Skeletal muscle tissue (tissue), 4 donors: ENCODE data around the gene LINGO3. TPM values are rescaled to one million over a fixed set of nuclear protein-coding genes. Genes with fewer than 3 reads are reported as not detected.

ENCODE experiments used
- H3K27ac ChIP-seq: one replicate; pipeline ENCODE4 v1.7.0; 2013; ENCODE audit warnings: mild to moderate bottlenecking, low read depth, low read length, inconsistent platforms
- H3K27me3 ChIP-seq, 3 donors: one replicate each; pipeline ENCODE4 v1.7.0; 2013; ENCODE audit warnings: low read length in 3 of 3; ENCODE audit not compliant: control insufficient read depth in 3 of 3, insufficient read depth in 3 of 3
- H3K36me3 ChIP-seq, 3 donors: one replicate each; pipeline ENCODE4 v1.7.0; 2013; ENCODE audit warnings: low read length in 3 of 3; ENCODE audit not compliant: control insufficient read depth in 3 of 3, insufficient read depth in 3 of 3
- H3K4me1 ChIP-seq, 3 donors: one replicate each; pipeline ENCODE4 v1.7.0; 2013; ENCODE audit warnings: low read length in 3 of 3, mild to moderate bottlenecking in 3 of 3; ENCODE audit not compliant: control insufficient read depth in 3 of 3, insufficient read depth in 3 of 3
- H3K4me3 ChIP-seq, 3 donors: one replicate each; pipeline ENCODE4 v1.7.0; 2013; ENCODE audit warnings: low read length in 3 of 3
- H3K9ac ChIP-seq, 3 donors: one replicate each; pipeline ENCODE4 v1.7.0; 2013; ENCODE audit warnings: low read length in 3 of 3, mild to moderate bottlenecking in 3 of 3, moderate library complexity in 2 of 3, low read depth in 1 of 3
- H3K9me3 ChIP-seq, 3 donors: one replicate each; pipeline ENCODE4 v1.7.0; 2013; ENCODE audit warnings: low read length in 3 of 3; ENCODE audit not compliant: control insufficient read depth in 3 of 3
- total RNA-seq: library from RNA; depleted of rRNA; stranded (reverse); fragments of >200 nt; gene quantifications from one replicate; pipeline ENCODE4 v1.2.3, GENCODE V29; 2014
- donor health status: Osteomylitis.

The LINGO3 gene
- total RNA-seq, 1 donor from 2014 or later: not detected

DNA sequence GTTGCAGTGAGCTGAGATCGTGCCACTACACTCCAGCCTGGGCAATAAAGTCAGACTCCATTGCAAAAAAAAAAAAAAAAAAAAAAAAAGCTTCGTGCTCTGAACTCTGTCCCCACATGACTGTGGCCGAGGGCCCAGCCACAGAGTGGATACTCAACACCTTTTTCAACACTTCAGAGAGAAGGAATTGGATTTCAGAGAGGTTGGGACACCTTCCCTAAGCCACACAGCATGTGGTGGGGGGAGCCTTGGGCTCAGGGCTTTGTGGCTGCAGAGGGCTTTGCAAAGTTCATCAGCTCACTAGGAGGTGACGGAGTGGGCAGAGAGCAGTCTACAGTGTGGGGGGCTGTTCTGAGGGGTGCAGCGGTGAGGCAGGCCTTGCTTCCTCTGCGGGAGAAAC is 11.0 kb upstream of the LINGO3 start:
- H3K4me1 ChIP-seq: peaks cover 0 to 3% (median 3%) of the 10 kb centered on the region in 3 donors
- H3K9me3 ChIP-seq: no peaks in the 10 kb centered on the region
- H3K9ac ChIP-seq: no peak overlapping the region
- peaks cover 0 to 4% (median 0%) of the 10 kb centered on the region in 3 donors for H3K27me3 ChIP-seq
- H3K4me3 ChIP-seq: no peak overlapping the region
- no peak overlapping the region for H3K27ac ChIP-seq
- peaks cover 3 to 6% (median 4%) of the 10 kb centered on the region in 3 donors for H3K36me3 ChIP-seq

DNA sequence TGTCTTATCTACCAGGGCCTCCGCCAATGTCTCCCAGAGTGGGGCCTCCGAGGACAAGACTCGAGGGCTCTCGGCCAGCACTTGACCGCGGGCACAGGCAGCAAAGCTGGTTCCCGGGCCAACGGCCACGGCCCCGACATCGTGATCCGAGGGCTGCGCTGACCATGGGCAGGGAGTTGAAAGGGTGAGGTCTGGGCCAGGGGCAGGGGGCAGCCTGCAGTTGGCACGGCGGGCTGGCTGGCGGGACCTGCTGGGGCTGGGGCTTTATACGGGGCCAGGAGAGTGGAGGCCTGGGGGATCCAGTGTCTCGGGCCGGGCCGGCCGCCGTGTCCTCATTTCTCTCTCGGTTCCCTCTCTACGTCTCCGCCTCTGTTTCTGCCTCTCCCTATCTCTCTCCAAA is 9.8 kb upstream of the LINGO3 start:
- Histone ChIP-seq H3K9me3 (no peaks in the 10 kb centered on the region), H3K27ac (no peak overlapping the region), H3K36me3 (peaks cover 0 to 2% (median 0%) of the 10 kb centered on the region in 3 donors), H3K9ac (no peak overlapping the region), H3K27me3 (peaks cover 3 to 11% (median 7%) of the 10 kb centered on the region in 3 donors), H3K4me3 (no peak overlapping the region), H3K4me1 (peaks cover 0 to 3% (median 3%) of the 10 kb centered on the region in 3 donors)

DNA sequence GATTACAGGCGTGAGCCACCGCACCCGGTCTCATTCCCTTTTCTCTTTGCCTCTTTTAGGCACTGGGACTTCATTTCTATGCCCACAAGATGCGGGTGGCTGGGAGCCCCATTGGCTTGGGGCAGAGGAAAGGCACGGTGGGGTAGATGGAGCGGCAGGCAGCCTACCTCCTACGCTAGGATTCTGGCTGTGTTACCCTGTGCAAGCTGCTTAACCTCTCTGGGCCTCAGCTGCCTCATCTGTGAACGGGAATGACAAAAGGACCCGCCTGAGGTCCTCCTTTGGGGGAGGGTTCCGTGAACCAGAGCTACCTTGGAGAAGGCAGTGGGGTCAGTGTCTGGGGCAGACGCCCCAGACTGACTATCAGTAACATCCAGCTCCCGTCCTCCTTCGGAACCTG is 9.3 kb upstream of the LINGO3 start:
- no peak overlapping the region for H3K4me3 ChIP-seq
- H3K9me3 ChIP-seq: no peaks in the 10 kb centered on the region
- peaks cover 0 to 2% (median 0%) of the 10 kb centered on the region in 3 donors for H3K36me3 ChIP-seq
- H3K27ac ChIP-seq: no peak overlapping the region
- no peak overlapping the region for H3K9ac ChIP-seq
- peaks cover 0 to 3% (median 3%) of the 10 kb centered on the region in 3 donors for H3K4me1 ChIP-seq
- H3K27me3 ChIP-seq: peaks cover 3 to 16% (median 11%) of the 10 kb centered on the region in 3 donors

DNA sequence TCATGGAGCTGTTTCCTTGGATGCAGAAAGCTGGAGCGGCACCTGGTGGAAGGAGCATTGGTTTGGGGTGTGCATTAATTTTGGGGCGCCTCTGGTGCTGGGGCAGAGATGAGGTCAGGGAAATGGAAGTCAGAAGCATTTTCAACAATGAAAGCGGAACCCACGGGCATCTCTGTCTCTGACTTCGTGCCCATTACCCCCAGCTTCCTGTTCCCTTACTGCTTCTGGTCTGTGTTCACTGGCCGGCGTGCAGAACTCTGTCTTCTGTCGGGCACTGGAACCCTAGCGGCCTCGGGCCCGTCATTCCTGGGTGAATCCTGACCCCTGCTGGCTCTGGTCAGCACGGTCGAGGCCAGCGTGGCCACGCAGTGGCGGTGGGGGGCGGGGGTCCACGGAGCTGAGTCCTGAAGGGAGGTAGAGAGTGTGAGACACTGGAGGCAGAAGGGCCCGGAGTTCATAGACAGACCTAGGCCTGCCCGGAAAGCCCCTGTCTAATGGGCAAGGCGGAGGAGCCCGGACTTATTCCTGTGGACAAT is 7.9 kb upstream of the LINGO3 start:
- no peaks in the 10 kb centered on the region for H3K36me3 ChIP-seq
- H3K9me3 ChIP-seq: no peaks in the 10 kb centered on the region
- peaks cover 3 to 18% (median 14%) of the 10 kb centered on the region in 3 donors for H3K27me3 ChIP-seq
- H3K4me1 ChIP-seq: peaks cover 0 to 3% (median 3%) of the 10 kb centered on the region in 3 donors
- H3K27ac ChIP-seq: no peak overlapping the region
- no peak overlapping the region for H3K9ac ChIP-seq
- H3K4me3 ChIP-seq: no peak overlapping the region

DNA sequence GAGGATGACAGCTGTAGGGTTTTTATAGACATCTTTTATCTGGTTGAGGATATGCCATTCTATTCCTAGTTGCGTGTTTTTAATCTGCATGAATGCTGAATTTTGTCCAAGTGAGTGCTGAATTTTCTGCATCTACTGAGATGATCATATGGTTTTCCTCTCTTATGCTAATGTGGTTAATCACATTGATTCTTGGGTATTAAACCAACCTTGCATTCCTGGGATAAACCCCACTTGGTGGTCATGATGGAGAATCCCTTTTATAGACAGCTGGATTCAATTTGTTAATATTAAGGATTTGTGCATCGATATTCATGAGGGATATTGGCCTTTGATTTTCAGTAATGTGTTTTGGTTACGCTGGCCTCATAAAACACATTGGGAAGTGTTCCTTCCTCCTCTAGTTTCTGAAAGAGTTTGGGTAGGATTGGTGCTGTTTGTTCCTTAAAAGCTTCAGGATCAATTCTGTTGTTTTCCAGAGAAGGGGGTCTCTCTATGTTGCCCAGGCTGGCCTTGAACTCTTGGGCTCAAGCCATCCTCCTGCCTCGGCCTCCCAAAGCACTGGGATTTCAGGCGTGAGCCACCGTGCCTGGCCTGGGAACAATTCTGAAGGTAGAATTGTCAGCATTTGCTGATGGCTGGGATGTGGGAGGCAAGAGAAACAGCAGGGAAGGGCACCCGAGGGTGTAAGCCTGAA is 7.3 kb upstream of the LINGO3 start:
- H3K36me3 ChIP-seq: no peaks in the 10 kb centered on the region
- no peak overlapping the region for H3K9ac ChIP-seq
- no peak overlapping the region for H3K27ac ChIP-seq
- peaks cover 3 to 20% (median 17%) of the 10 kb centered on the region in 3 donors for H3K27me3 ChIP-seq
- H3K9me3 ChIP-seq: no peaks in the 10 kb centered on the region
- no peak overlapping the region for H3K4me3 ChIP-seq
- H3K4me1 ChIP-seq: peaks cover 0 to 3% (median 3%) of the 10 kb centered on the region in 3 donors

DNA sequence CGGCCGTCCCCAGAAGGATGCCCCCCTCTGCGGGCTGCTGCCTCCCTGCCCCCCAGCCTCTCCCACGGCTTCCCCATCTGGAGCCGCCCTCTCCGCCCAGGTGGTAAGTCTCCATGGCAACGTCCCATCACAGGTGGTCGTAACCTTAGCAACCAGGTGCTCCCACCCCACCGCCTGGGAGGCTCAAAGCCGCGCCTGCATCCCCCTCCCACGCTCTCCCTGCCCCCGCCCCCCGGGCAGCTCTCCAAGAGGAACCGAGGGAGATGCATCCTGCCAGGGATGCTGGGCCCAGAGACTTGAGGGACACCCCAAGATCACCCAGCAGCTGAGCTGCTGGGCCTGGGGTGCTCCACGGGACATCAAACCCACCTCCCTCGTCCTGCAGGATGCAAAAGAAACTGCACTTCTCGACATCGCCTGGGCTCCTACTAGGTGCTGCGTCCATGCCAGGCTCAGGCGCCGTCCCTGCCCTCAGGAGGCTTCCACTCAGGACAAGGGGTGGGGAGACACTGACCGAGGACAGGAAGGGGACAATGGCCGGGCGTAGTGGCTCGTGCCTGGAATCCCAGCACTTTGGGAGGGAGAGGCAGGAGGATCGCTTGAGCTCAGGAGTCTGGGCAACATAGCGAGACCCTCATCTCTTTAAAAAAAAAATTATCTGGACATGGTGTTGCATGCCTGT is 5.0 kb upstream of the LINGO3 start:
- H3K4me1 ChIP-seq: peaks cover 2 to 6% (median 3%) of the 10 kb centered on the region in 3 donors
- H3K27me3 ChIP-seq: peaks cover 16 to 30% (median 26%) of the 10 kb centered on the region in 3 donors
- H3K4me3 ChIP-seq: no peak overlapping the region
- no peak overlapping the region for H3K9ac ChIP-seq
- H3K27ac ChIP-seq: no peak overlapping the region
- no peaks in the 10 kb centered on the region for H3K9me3 ChIP-seq
- H3K36me3 ChIP-seq: no peaks in the 10 kb centered on the region

DNA sequence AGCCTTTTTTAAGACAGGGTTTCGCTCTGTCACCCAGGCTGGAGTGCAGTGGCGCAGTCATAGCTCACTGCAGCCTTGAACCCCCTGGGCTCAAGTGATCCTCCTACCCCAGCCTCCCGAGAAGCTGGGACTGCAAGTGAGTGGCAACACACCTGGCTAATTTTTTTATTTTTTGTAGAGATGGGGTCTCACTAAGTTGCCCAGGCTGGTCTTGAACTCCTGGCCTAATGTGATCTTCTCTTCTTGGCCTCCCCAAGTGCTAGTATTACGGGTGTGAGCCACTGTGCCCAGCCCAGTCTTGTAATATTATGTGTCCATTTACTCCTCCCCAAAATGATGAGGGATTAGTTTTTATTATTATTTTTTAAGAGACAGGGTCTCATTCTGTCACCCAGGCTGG is 3.1 kb upstream of the LINGO3 start:
- no peak overlapping the region for H3K4me3 ChIP-seq
- no peaks in the 10 kb centered on the region for H3K9me3 ChIP-seq
- peaks cover 2 to 6% (median 3%) of the 10 kb centered on the region in 3 donors for H3K4me1 ChIP-seq
- H3K9ac ChIP-seq: no peak overlapping the region
- no peaks in the 10 kb centered on the region for H3K36me3 ChIP-seq
- H3K27ac ChIP-seq: no peak overlapping the region
- H3K27me3 ChIP-seq: peaks cover 29 to 47% (median 43%) of the 10 kb centered on the region in 3 donors

DNA sequence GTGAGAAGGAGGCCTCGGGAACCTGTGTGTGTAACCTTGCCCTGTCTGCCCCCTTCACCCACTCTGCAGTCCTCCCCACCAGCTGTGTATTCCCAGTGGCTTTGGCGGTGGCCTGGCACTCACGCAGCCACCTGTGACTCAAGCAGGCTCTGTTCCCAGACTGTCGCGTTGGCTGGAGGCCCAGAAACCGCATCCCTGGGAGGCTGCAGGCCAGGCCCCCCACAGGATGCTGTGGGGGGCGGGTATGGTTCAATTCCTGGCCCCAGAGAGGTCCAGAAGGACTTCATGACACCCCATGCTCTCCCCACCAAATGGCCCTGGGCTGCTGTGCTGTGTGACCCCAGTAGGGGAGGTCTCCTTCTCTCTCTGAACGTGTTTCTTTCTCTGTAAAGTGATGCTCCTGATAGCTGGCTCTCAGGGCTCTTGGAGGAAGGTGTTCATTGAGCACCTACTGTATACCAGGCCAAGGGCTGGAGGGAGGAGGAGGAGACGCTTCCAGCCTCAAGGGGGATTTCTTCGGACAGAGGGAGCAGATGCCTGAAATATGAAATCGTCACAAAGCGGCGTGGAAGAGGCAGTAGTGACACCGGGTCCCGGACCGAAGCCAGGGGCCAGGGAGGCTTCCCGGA is 1.9 kb upstream of the LINGO3 start:
- Histone ChIP-seq H3K4me1 (peaks cover 2 to 6% (median 3%) of the 10 kb centered on the region in 3 donors), H3K27ac (no peak overlapping the region), H3K27me3 (peaks cover 29 to 47% (median 44%) of the 10 kb centered on the region in 3 donors), H3K4me3 (no peak overlapping the region), H3K9me3 (no peaks in the 10 kb centered on the region), H3K9ac (no peak overlapping the region), H3K36me3 (no peaks in the 10 kb centered on the region)

DNA sequence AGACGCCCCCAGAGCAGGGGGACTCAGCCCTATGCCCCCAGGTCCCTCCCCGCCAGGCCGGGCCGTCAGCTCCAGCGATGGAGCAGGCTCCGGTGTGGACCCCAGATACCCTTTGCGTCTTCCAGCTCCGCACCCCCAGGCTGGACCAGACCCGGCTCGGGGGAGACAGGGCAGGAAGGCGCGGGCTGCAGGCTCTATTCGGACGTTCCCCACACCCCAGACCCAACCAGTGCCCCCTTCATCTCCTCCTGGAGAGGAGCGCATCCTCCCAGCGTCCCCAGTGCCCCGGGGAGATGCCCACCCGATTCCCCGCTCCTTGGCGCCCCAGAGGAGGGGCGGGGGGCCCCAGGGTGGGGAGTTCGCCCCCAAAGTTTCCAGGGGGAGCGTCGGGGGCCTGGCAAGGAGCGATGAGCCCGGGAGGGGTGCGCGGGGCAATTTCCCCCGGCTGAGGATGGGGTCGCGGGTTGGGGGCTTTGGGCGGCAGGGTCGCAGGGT is 389 bp downstream of the LINGO3 start:
- no peak overlapping the region for H3K9ac ChIP-seq
- H3K9me3 ChIP-seq: no peaks in the 10 kb centered on the region
- no peak overlapping the region for H3K27ac ChIP-seq
- H3K36me3 ChIP-seq: no peaks in the 10 kb centered on the region
- H3K4me3 ChIP-seq: no peak overlapping the region
- peaks cover 2 to 9% (median 3%) of the 10 kb centered on the region in 3 donors for H3K4me1 ChIP-seq
- H3K27me3 ChIP-seq: peaks cover 30 to 42% (median 34%) of the 10 kb centered on the region in 3 donors
